NCI-H2171 (cell line): ENCODE results near the gene ST6GALNAC4.
A peak's percentile ranks its signal among the peaks of the same experiment; 100 is the strongest.

Source experiments
- DNase-seq: peaks from one replicate; lab custom pipeline; 2025; lab: John Stamatoyannopoulos, UW

Gene ST6GALNAC4, protein sequence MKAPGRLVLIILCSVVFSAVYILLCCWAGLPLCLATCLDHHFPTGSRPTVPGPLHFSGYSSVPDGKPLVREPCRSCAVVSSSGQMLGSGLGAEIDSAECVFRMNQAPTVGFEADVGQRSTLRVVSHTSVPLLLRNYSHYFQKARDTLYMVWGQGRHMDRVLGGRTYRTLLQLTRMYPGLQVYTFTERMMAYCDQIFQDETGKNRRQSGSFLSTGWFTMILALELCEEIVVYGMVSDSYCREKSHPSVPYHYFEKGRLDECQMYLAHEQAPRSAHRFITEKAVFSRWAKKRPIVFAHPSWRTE

DNA sequence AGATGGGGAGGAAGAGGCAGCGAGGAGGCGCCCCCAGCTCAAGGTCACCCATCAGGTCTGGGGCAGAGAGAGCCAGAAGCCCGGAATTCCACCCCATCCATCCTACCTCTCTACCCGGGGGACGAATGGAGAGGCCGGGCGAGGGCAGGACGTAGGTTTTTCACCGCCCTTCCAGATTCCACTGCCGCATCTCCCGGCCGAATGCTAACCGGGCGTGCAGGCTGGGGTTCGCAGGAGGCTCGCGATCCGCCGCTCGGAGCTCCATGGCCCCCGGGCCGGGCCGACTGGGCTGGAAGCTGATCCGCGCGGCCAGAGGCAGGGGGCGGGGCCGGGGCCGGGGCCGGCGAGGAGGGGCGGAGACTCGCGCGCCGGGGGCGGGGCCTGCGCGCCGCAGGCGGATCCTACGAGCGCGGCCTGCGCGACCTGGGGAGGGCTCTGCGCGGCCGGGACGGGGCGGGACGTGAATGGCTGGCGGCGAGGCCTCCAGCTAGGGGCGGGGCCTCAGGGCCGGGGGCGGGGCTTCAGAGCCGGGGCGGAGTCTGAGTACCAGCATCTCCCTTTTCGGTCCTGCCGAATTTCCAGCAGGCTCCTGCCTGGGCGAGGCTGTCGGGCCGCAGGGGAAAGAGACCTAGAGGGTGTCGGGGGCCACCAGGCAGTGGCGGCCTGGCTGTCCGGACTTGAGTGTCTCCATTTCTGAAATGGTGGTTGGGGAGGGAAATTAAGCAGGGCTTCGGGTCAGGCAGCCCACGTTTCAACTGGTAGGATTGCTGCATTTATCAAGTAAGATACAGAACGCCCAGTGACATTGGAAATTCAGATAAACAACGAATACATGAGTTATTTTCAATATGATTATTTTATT, at the start of gene ST6GALNAC4:
Gene ST6GALNAC4, minus strand, starts transcription at position 322 of the 862 bp plus-strand sequence. CDS start 622 bp downstream, outside the sequence.
- peak; percentile 96 for DNase-seq

DNA sequence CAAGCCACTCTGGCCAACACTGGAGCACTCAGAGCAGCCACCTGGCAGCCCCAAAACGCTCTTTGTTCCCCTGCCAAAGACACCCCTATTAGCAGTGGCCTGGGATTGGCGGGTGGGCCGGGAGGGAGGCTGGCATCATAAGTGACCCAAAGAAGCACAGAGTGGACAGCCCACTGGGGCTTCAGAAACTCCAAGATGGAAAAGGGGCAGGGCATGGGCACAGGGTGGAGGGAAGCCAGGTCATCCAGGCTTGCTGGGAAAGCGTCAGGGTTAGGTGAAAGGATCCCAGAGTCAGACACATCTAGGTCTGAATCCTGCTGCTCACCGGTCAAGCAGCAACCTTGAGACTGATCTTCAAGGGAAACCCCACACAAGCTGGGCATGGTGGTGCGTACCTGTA, 49.1 kb upstream of the ST6GALNAC4 start:
- no peak for DNase-seq

DNA sequence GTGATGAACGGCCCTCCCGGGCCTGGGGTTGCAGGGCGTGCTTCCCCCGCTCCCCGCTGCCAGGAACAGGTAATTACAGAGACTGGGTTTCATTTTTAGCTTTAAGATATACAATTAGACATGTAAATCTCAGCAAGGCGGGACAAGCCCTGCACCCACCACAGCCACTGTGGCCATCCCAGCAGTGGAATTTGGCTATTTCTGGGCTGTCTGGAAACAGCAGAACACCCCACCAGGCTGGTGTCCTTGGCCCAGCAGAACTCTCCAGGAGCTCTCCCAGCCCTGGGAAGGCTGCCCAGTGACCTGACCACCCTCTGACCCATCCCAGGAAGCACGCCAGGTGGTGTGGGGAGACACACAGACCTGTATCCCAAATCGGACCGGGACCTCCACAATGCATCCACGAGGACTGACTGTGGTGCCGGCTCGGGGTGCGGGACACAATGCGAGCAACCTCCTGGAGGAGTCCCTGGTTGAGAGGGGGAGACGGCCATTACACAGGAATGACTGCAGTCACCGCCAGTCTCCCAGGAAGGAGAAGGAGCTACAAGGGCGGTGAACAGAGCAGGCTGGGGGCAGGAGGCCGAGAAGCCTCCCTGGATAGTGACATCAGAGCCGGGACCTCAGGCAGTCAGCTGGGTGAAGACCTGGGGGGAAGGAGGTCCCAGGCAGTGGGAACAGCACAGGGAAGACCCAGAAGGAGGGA, 46.7 kb upstream of the ST6GALNAC4 start:
- DNase-seq, result no peak

DNA sequence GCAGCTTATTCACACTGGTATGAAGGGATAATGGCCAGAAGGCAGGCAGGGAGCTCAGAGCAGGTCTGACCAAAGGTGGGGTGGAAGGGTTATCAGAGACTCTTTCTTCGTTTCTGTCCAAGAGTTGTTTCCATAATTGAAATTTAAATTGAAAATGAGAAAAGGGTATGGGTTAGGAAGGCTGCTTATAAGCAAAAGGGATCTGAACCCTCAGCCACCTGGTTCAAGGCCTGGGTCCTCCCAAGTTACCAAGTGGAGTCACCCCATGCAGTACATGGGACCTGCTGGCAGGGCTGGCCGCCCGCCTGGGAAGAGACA, 46.2 kb upstream of the ST6GALNAC4 start:
- no peak for DNase-seq

DNA sequence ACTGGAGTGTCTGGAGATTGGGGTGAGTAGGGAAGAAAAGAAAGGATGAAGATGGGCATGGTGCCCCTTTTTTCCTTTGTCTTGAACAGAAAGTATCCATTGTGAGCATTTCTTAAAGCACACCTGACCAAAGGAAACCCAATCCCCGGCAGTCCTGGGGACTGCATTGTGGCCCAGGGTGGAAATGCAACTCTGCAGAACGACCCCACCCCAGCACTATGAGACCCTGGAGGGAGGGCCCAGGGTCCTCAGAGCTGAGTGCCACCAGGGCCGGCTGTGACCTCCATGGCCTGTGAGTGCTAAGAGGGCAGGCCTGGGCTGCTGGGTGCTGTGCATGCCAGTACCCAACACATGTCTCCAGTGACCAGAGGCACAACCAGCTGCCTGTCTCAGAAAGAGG, 45.4 kb upstream of the ST6GALNAC4 start:
- no peak for DNase-seq

DNA sequence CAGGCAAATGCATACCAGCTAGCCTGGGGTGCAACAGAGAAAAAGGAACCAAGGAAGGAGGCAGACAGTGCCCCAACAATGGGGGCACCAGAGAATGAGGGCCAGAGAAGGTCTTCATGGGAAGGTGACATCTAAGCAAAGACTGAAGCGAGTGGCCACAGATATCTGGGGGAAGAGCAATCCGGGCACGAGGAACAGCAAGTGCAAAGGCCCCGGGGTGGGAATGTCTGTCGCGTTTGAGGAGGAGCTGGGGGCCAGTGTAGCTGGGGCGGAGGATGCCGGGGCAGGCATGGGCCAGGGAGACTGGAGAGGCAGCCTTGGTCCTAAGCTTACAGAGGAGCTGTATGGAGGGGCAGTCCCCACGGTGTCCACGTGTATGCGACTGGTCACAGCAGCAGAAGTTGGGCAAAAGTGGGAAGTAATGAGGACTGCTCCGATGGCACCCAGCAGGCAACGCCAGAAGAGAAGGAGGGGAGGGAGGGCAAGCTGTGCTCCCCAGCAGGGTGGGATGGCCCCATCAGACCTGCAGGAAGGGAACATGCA, 44.8 kb upstream of the ST6GALNAC4 start:
- DNase-seq, result no peak

DNA sequence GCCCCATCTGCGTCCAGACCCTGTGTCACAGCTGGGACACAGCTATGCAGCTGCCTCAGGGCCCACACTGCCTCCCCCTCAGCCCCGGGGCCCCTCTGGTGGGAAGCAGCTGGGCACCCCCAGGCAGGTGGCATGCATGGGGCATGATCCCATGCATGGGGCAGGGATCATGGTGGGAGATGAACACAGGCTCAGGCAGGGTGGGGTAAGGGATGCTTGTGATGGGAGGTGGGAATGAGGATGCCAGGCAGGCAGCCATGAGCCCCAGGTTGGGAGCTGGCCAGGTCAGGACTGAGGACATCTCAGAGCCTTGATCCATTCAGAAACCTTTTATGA, 44.3 kb upstream of the ST6GALNAC4 start:
- no peak for DNase-seq

DNA sequence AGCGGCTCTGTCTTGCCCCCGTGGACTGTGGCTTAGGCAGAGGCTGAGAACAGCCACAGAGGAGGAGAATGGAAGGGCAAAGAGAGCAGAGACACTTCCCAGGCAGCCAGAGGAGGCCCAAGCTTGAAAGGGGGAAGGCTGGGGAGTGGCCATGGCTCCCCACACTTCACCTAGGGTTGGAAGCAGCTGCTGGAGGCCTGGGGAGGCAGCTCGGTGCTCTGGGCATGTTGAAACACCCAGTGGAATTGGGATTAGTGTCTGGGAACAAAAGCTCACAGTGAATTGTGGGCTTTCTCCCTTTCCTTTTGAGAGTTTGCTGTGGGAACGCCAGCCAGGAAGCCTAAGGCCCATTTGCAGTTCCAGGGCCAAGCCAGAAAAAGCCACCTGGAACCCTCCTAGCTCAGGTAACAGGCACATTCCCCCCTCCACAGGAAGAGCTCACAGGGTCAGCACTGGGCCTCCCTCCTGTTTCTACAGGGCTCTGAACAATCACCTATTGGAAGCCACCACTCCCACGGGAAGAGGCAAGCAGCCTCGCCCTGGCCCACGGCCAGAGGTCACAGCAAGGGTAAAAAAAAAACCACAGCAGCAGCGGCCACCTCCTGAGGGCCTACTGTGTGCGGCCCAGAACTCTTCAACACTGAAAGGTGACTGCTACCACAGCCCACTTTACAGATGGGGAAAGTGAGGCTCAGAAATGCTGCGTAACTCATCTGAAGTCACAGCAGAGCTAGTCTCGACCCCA, 43.7 kb upstream of the ST6GALNAC4 start:
- no peak for DNase-seq

DNA sequence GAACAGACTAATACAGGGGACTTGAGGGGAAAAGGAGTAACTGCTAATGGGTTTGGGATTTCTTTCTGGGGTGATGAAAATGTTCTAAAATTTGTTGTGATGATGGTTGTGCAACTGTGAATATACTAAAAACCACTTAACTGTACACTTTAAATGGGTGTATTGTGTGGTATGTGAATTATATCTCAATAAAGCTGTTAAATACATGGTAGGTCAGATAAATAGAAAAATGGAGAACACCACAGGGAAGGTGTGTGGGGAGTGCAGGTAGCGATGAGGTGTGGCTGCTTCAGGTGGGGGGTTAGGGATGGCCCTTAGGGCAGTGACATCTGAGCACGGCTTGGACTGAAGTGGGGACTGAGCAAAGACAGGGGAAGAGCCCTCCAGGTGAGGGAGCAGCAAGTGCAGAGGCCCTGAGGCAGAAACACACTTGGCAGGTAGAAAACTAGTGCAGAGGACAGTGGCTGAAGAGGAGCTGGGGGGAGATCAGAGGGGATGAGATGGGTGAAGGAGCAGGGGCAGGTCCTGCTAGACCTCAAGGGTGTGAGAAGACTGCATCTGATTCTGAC, 43.1 kb upstream of the ST6GALNAC4 start:
- DNase-seq, result no peak

DNA sequence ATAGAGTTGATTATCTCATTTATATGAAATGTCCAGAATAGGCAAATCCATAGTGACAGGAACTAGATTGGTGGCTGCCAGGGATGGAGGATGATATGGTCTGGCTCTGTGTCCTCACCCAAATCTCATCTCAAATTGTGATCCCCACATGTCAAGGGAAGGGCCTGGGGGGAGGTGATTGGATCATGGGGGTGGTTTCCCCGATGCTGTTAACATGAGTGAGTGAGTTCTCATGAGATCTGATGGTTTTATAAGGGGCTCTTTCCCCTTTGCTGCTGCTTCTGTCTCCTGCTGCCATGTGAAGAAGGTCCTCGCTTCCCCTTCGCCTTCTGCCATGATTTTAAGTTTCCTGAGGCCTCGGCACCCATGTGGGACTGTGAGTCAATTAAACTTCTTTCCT, 42.6 kb upstream of the ST6GALNAC4 start:
- no peak for DNase-seq

DNA sequence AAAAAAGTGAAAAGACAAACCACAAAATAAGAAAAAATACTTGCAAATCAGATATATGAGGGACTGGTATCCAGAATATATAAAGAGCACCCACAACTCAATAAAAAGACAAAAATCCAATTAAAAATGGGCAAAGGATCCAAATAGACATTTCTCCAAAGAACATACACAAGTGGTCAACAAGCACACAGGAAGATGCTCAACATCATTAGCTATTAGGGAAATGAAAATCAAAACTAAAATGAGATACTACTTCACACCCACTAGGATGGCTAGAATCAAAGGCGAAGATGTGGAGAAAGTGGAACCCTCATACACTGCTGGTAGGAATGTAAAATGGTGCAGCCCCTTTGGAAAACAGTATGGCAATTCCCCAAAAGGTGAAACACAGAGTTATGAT, 41.9 kb upstream of the ST6GALNAC4 start:
- DNase-seq, result no peak

DNA sequence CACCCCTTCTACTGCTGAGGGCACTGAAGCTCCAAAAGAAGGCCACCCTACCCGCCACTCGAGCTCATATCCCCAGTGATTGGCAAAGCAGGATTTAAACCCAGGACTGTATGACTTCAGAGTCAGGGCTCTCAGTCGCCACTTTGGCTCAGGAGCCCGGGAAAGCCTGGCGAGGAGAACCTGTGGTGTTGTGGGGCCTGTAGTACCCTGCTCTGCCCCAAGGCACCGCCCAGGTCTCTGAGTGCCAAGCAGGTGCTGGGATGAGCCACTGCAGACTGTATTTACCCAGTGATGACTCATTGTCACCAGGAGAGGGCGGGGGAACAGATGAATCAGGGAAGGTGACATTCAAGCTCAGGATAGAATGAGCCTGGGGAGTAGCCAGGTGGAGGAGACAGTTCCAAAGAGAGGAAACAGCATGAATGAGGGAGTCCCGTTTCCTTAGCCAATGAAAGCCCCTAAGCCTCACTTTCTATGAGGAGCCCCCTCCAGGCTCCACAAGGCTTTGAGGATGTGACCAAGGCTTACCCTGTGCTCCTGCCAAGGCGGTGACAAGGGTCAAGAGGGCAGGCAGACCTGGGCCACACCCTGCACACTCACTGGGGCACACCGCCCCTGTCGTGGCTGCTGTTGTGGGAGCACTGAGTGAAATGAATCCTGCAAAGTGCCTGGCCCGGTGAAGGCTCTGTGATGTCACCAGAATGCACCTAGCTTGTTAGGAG, 38.6 kb upstream of the ST6GALNAC4 start:
- peak; percentile 96 for DNase-seq

DNA sequence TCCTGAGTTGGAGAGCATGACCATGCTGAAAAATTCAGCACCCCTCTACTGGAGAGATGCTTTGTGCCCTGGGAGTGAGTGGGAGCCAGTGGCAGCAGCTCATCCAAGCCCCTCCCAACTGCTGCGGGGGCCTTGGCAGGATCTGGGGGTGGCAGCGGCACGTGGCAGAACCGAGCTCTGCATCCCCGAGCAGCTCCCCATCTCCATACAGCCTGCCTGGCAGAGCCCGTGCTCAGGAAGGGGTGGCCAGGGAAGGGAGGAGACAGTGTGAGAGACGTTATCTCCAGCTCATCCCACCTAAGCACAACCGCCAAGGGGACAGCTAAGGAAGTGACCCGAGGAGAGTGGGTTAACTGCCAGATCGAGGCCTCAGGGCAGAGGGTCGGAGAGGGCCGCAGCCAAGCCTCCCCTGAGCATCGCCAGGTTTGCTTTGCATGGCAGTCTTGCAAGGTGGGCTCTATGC, 38.0 kb upstream of the ST6GALNAC4 start:
- DNase-seq, result no peak

DNA sequence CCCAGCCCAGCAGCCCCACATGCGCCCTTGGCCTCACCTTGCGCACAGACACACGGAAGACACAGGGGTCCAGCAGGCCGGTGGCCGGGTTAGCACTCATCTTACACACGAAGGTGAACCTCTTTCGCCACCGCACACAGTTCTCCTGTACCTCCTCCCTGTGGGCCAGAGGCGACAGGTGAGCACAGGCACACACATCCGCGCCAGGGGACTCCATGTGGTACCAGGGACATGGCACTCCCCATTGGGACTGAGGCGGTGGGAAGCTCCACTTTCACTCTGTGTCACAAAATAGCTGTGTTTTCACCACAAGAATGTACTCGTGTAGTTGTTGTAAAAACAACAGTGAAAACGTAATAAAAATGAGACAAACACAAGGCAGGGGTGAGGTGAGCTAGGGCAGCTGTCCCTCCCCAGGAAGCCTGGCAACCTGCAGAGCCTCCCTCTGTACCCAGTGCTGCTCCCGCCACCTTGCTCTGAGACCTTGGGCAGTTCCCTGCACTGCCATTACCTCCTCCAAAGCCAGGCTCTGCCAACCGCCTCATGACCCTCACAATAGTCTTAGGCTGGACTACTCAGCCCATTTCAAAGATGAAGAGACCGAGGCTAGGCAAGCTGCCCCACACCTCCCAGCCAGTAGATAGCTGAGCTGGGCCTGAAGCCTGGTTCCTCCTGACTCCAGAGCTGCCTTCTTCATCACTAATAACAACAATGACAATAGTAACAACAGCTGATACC, 37.1 kb upstream of the ST6GALNAC4 start:
- DNase-seq, result no peak

DNA sequence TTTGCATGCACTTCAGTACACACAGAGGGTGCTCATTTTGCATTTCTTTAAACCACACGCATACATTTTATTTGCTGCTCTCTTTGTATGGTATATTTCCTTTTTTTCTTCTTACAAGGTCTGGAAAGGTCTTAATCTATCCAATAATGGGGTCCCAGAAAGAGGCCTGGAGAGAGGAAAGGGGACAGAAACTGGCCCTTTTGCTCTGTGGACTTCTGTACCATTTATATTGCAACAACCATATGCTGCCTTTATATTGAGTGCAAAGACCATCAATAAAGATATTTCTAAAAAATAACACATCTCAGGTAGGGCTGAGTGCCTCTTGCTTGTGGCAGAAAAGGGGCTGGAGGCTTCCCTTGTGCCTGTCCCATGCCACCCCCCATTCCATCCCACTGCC, 36.3 kb upstream of the ST6GALNAC4 start:
- DNase-seq, result no peak

DNA sequence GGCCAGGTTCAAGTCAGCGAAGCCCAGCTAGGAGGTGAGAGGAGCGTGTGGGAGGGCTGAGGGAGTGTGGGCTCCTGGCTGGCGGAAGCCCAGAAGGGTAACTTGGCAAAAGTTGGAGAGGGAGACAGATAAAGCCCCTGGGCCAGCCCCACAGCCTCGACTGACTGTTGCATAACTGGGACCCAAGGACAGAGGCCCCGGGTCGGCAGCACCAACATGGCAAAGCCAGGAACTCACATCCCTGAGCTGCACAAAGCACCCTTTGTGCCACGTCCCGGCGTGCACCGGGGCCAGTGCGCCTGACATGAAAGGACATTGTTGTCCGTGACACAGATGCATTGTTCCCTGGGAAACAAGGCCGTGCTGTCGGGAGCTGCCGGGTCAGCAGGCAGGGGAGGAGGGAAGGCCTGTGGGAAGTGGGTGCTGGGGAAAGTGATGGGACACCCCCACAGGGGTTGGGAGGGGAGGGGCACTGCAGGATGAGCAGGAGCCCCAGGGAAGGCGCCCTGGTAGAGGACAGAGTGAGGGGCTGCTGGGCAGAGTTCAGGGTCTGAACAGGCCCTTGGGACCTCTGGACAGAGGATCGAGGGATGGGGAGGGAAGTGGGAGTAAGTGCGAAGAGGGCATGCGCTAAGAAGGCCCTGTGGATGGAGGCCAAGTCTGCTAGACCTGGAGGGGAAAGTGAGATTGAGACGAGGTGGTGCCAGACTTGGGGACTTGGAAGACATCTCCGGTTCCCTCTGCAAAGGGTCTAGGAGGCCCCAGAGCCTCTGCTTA, 33.9 kb upstream of the ST6GALNAC4 start:
- DNase-seq, result no peak

DNA sequence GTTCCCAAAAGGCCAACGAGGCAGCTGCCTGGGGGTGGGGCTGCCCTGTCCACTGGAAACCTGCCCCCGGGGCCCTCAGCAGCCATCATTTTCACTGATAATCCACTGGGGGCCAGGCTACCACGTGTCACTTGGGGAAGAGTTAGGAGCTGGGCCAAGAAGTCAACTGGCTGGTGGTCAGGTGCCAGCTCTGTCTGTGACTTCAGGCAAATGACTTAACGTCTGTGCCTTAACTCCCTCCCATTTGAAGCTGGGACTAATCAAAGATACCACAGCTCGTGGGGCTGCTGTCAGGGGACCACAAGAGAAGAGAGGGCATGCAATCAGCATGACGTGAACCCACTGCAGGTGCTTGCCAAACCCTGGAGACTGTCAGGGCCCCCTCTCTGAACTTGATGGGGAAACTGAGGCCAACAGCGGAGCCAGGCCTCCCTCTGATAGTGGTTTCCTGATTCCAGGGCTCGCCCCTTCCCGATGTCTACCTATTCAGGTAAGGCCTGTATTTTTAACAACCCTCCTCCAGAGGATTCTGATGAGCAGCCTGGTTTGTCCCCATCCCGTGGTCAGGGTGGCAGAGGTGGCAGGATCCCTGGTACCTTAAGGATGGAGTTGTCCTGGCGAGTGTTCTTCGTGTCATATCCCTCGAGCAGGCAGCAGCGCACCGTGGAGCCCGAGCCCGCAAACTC, 33.1 kb upstream of the ST6GALNAC4 start:
- DNase-seq, result no peak

DNA sequence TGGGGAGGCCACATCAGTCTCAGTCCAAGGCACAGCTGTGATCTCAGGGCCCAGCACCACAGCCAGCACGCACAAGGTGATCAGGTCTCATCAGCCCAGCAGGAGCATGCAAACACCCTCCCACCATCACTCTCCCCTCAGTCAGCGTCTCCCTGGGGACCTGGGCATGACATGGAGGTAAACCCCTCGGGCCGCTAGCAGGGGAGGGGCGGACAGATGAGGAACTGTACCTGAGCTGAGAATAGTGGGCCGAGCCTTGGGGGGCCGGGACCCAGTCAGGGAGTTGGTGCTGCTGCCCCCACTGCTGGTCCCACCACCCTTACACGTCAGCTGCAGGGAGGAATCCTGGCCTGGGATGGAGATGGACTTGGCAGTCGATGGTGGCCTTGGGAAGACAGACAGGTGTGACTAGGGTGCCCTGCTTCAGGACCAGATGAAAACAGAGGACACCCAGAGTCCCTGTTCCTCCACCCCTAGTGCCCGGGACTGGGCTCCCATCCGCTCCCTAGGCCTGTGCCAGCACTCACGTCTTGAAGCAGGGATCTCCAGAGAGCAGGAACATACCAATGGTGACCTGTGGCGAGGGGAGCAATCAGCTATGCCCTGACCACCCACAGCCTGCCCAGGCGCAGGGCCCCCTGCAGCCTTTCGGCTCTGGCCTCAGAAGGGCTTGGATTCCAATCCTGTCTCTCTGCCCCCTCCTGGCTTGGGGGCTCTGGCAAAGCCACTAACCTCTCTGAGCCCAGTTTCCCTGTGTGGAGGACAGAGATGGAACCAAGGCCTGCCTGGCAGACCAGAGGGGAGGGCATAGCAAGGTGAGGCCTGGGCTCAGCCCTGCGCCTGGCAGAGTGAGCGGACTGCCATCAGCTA, 31.2 kb upstream of the ST6GALNAC4 start:
- DNase-seq, result no peak
